Mesodermal cell (in vitro differentiated cells): ENCODE results near the gene KRTAP10-9.
"Not testable (repeated sequence)": the region's sequence is repeated elsewhere in the genome, so short reads cannot be mapped to it uniquely, and the experiment has no call there.

Experiments used
- H3K27ac ChIP-seq: 2 replicates; pipeline ENCODE4 v1.7.0; 2013; ENCODE audit warnings: mild to moderate bottlenecking, low read depth, low read length, moderate library complexity; ENCODE audit not compliant: severe bottlenecking
- H3K36me3 ChIP-seq: 2 replicates; pipeline ENCODE4 v1.7.1; 2013; ENCODE audit warnings: mild to moderate bottlenecking, low read length, moderate library complexity; ENCODE audit not compliant: control insufficient read depth, insufficient read depth
- H3K4me1 ChIP-seq: one replicate; pipeline ENCODE4 v1.7.1; 2013; ENCODE audit warnings: mild to moderate bottlenecking, low read length; ENCODE audit not compliant: insufficient read depth, control insufficient read depth, poor library complexity, severe bottlenecking
- H3K4me3 ChIP-seq: 2 replicates; pipeline ENCODE4 v1.7.0; 2013; ENCODE audit warnings: low read length, control low read depth, mild to moderate bottlenecking; ENCODE audit not compliant: insufficient read depth, poor library complexity, severe bottlenecking; ENCODE audit errors: extremely low read depth
- H3K9me3 ChIP-seq: 2 replicates; pipeline ENCODE4 v1.7.1; 2013; ENCODE audit warnings: mild to moderate bottlenecking, low read length, moderate library complexity; ENCODE audit not compliant: control insufficient read depth
- WGBS, 2 experiments: methylation state at CpG; one replicate each; pipeline ENCODE4 v1.1.5; 2013; ENCODE audit warnings: missing lambda C conversion rate in 2 of 2; ENCODE audit not compliant: insufficient coverage in 2 of 2; 5-methylcytosine and 5-hydroxymethylcytosine counted together

KRTAP10-9 gene

DNA sequence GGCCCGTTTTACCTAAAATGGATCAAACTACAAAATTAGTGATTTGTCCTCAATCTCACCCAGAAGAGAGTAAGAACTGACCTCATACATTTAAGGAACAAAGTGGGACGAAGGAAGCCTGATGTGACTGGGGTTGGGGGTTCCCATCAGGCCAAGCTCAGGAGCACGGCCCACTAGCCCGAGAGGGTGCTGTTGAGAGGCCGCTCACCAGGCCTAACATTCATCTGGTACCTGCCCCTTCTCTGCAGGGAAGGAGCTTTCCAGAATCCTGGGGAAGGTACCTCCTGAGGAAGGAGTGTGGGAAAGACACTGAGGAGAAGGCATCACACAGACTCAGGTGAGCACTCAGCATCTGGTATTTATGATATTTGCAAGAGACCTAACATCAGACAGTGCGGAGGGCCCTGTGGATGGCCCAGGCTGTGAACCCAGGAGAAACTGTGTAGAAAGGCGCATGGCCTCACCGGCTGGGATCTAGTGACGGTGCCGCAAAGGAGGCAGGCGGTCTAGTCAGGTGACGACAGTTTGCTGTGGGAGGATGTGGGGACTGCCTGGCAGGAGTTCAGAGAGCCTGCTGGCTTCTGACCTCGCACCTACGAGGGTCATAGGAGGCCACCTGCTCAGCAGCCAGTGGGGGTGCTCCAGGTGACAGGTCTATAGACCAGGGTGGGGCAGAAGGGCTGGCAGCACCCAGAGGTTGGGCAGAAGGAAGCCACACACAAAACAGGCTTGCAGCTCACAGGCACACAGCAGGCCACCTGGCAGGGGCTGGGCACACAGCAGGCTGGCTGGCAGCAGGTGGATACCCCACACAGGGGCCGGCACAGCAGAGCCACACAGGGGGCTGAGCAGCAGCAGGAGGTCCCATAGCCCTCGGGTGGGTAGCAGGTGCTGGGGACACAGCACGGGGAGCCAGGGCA, 27.0 kb downstream of the KRTAP10-9 start:
- Histone ChIP-seq H3K4me3 (no peak overlapping the region), H3K9me3 (peaks cover 10% of the 10 kb centered on the region), H3K27ac (no peak overlapping the region), H3K4me1 (peaks cover 5% of the 10 kb centered on the region), H3K36me3 (no peaks in the 10 kb centered on the region)
- WGBS, 2 experiments, result 86 to 91% methylated on average over 12 to 13 of the region's 17 CpGs

DNA sequence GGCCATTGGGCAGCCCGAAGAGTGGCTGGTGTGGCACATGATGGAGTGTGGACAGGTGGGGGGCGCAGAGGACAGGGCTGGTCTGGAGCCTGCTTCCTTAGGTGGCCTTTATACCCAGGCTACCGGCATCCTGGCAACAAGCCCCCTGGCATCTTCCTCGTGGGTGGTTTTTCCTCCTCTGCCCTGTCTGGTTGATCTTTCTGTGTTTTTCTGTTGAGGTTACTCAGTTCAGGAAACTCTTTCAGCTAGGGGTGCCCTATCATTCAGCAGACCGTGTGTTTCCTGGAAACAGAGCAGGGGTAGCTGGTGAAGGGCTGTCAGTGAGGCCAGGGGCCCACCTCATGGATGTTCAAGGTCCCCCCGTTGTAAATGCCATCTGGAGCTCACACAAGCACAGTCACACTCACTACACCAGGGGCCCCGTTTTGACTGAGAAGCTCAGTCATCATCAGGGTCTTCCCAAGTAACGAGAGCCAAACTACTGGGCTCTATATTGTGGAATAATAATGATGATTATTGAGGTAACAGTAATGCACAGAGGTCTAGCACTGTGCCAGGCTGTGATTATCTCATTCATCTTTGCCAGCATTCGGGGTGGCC, 27.8 kb downstream of the KRTAP10-9 start, which contains the start of gene KRTAP12-4:
Gene KRTAP12-4 (minus strand): TSS at position 84 of the 600 bp plus-strand sequence. CDS start 45 bp downstream, at position 39.
- H3K36me3 ChIP-seq, result no peaks in the 10 kb centered on the region
- H3K9me3 ChIP-seq, result peaks cover 10% of the 10 kb centered on the region
- 93 to 95% methylated on average over 3 to 6 of the region's 9 CpGs for WGBS, 2 experiments
- H3K27ac ChIP-seq, result no peak within 1 kb of the TSS
- peaks cover 7% of the 10 kb centered on the region for H3K4me1 ChIP-seq
- no peak within 1 kb of the TSS for H3K4me3 ChIP-seq

DNA sequence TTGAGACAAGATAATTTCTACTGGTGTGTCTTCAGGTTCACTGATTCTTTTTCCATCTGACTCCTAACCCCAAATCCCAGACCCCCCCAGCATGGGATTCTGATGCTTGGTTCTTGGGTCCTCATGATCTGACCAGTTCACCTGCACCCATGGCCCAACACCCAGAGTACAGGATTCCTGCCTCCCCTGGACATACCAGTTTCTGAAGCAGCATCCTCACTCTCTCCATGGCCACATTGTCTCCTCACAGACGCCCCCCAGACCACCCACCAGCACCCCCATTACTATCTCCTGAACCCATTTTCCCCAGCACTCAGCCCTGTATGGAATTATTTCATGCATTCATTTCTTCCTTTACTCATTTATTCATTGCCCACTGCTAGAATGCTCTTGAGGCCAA, 30.0 kb downstream of the KRTAP10-9 start:
- H3K27ac ChIP-seq, result no peak overlapping the region
- H3K4me3 ChIP-seq, result no peak overlapping the region
- H3K4me1 ChIP-seq, result peaks cover 7% of the 10 kb centered on the region
- H3K36me3 ChIP-seq, result no peaks in the 10 kb centered on the region
- WGBS, 2 experiments, result 75 to 80% methylated on average over 1 of the region's 1 CpG
- peaks cover 10% of the 10 kb centered on the region for H3K9me3 ChIP-seq

GRCh38 chr21:44657635-44658540, 31.0 kb downstream of the KRTAP10-9 start, which contains the start of gene KRTAP12-3:
KRTAP12-3 (plus strand) TSS chr21:44657932; CDS start chr21:44657980, 48 bp downstream.
- Histone ChIP-seq H3K4me1 (peaks cover 7% of the 10 kb centered on the region), H3K36me3 (no peaks in the 10 kb centered on the region), H3K9me3 (peaks cover 10% of the 10 kb centered on the region), H3K4me3 (no peak within 1 kb of the TSS), H3K27ac (no peak within 1 kb of the TSS)
- 88 to 94% methylated on average over 21 to 26 of the region's 26 CpGs for WGBS, 2 experiments

DNA sequence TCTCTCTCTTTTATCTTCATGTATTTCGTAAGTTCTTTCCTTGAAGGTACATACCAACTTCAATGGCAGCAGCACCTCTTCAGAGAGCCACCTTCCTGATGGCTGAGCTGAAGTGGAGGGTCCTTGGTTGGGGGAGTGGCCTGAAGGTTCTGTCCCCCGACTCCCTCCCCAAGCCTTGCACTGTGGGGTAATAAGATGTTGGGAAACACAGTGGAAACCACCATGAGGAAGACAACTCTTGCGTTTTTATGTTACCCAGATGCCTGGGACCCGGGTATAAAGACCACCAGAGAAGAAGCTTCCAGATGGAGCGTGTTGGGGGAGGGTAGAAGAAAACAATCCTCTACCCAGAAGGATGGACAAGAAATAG, 31.6 kb downstream of the KRTAP10-9 start:
- Histone ChIP-seq H3K9me3 (peaks cover 10% of the 10 kb centered on the region), H3K36me3 (no peaks in the 10 kb centered on the region), H3K4me3 (no peak overlapping the region), H3K4me1 (peaks cover 7% of the 10 kb centered on the region), H3K27ac (no peak overlapping the region)
- 97 to 100% methylated on average over 3 of the region's 5 CpGs for WGBS, 2 experiments

DNA sequence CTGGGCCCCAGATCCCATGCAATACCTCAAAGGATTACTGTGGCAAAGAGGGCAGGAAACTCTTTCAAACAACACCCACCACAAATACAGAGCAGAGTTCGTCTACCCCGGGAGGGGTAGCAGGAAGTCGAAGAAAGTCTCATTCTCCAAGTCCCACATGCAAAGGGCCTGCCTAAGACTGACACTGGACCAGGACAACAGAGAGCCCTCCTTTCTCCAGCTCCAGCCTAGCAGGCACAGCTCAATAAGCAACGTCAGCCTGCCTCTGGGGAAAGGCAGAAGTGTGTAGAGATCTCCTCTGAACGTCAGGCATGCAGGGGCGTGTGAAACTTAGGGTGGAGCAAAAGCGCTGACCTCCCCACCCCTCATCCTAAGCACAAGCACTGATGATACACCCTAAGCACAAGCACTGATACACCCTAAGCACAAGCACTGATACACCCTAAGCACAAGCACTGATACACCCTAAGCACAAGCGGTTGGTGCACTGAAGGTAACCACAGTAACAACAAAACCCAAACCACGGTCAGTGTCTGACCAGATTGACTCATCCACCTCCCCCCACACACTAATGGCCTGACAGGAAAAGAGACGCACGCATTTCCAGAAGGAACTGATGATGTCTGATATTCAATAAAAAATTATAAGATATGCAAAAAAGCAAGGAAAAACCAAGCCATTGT, 32.2 kb downstream of the KRTAP10-9 start:
- Histone ChIP-seq H3K4me3 (no peak overlapping the region), H3K36me3 (no peaks in the 10 kb centered on the region), H3K9me3 (peaks cover 10% of the 10 kb centered on the region), H3K27ac (no peak overlapping the region), H3K4me1 (peaks cover 7% of the 10 kb centered on the region)
- WGBS, 2 experiments, result 77 to 80% methylated on average over 4 to 6 of the region's 11 CpGs

DNA sequence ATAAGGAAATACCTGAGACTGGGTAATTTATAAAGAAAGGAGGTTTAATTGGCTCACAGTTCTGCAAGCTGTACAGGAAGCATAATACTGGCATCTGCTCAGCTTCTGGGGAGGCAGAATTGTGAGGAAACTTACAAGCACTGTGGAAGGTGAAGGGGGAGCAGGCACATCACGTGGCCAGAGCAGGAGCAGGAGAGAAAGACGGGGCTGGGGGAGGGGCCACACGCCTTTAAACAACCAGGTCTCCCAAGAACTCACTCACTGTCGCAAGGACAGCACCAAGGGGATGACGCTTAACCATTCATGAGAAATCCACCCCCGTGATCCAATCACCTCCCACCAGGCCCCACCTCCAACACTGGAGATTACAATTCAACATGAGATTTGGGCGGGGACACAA, 34.7 kb downstream of the KRTAP10-9 start:
- WGBS, 2 experiments, result 25 to 60% methylated on average over 2 to 3 of the region's 7 CpGs
- H3K9me3 ChIP-seq, result peaks cover 10% of the 10 kb centered on the region
- H3K27ac ChIP-seq, H3K36me3 ChIP-seq, H3K4me3 ChIP-seq, H3K4me1 ChIP-seq: not testable (repeated sequence)

GRCh38 chr21:44664691-44665090, 37.8 kb downstream of the KRTAP10-9 start:
- peaks cover 12% of the 10 kb centered on the region for H3K9me3 ChIP-seq
- no peak overlapping the region for H3K4me3 ChIP-seq
- H3K36me3 ChIP-seq, result no peaks in the 10 kb centered on the region
- H3K27ac ChIP-seq, result no peak overlapping the region
- no peaks in the 10 kb centered on the region for H3K4me1 ChIP-seq
- 86 to 90% methylated on average over 2 to 3 of the region's 5 CpGs for WGBS, 2 experiments

- Histone ChIP-seq H3K4me1 (no peaks in the 10 kb centered on the region), H3K36me3 (no peaks in the 10 kb centered on the region), H3K27ac (no peak within 1 kb of the TSS), H3K4me3 (no peak within 1 kb of the TSS), H3K9me3 (peaks cover 23% of the 10 kb centered on the region)
- 87 to 92% methylated on average over 13 to 14 of the region's 19 CpGs for WGBS, 2 experiments
These were observed 39.8 kb downstream of the KRTAP10-9 start, which contains the start of gene KRTAP12-2 for GRCh38 chr21:44666401-44667320. KRTAP12-2 (minus strand) TSS chr21:44666927; CDS start chr21:44666886, 41 bp downstream.
